ENCODE measurements around the gene RTN4. TPM values are rescaled to one million over a fixed set of nuclear protein-coding genes. Genes with fewer than 3 reads are reported as not detected.

RTN4 gene
- total RNA-seq, 1 experiment from 2014 or later = 513 TPM

DNA sequence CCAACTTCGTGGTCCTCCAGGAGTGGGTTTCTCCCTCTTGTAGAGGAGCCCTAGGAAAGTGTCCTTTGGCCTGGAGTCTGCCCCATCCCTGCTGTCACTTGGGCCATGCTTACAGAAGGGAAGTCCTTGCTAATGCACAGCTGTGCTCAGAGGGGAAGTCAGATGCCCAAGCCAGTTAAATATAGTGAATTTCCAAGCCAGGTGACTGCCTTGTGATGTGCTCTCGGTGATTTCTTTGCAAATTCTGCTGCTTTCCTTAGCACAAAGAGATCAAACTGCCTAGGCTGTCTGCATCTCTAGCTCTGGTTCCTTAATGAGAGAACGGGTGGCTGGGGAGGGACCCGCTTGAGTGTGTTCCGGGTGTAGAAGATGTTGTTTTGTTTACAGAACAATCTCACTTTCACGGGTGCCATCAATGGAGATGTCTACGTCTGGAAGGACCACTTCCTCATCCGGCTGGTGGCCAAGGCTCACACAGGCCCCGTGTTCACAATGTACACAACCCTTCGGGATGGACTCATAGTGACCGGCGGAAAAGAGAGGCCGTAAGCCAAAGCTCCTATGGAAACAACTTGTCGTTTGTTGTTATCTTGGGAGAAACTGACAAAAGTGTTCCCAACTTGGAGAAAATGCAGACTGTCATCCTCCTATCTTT is 91.4 kb downstream of the RTN4 start:
- Histone ChIP-seq H3K4me3 (ENCODE audit: low read depth in 2 of 2, low read length in 2 of 2) (no peak overlapping the region), H3K27ac (ENCODE audit: low read length) (peak overlapping the region; percentile 85), H3K4me1 (ENCODE audit: control insufficient read depth, insufficient read depth, low read length) (peaks cover 46% of the 10 kb centered on the region), H3K27me3 (ENCODE audit: control insufficient read depth, insufficient read depth, low read length) (no peaks in the 10 kb centered on the region), H3K36me3 (ENCODE audit: control insufficient read depth, insufficient read depth, low read length) (no peaks in the 10 kb centered on the region), H3K9me3 (ENCODE audit: control insufficient read depth, insufficient read depth, low read depth, low read length) (no peaks in the 10 kb centered on the region)
- no peak for ATAC-seq
- intact Hi-C loops (cut with micrococcal nuclease; ENCODE audit: unreplicated experiment) (no loop called here), in situ Hi-C loops (cut with HindIII; ENCODE audit: low pct_unique_long_range_greater_than_20kb, low sequenced_read_pairs) (no loop called here)
- BruUV-seq (replicated peaks) = no TSS peak
- CTCF ChIA-PET = no interaction called here
- TF ChIP-seq SIN3A (IDR thresholded peaks at IDR 0.05; ENCODE audit: borderline replicate concordance, insufficient read depth, low read depth, low read length) = no peak
- TF ChIP-seq REST (IDR thresholded peaks at IDR 0.05; ENCODE audit: insufficient read depth in 1 of 2, low read depth in 2 of 2, low read length in 1 of 2) = no peak
- no peak for TF ChIP-seq POLR2AphosphoS5 (IDR thresholded peaks at IDR 0.05; ENCODE audit: low read depth, low read length)
- no peak for TF ChIP-seq TCF7L2 (IDR thresholded peaks at IDR 0.05; ENCODE audit: low read depth, low read length)
- TF ChIP-seq CTCF (IDR thresholded peaks at IDR 0.05) = no peak
- DNase-seq (ENCODE audit: low read depth, low spot score) = no peak
- POLR2A ChIA-PET = no interaction called here

DNA sequence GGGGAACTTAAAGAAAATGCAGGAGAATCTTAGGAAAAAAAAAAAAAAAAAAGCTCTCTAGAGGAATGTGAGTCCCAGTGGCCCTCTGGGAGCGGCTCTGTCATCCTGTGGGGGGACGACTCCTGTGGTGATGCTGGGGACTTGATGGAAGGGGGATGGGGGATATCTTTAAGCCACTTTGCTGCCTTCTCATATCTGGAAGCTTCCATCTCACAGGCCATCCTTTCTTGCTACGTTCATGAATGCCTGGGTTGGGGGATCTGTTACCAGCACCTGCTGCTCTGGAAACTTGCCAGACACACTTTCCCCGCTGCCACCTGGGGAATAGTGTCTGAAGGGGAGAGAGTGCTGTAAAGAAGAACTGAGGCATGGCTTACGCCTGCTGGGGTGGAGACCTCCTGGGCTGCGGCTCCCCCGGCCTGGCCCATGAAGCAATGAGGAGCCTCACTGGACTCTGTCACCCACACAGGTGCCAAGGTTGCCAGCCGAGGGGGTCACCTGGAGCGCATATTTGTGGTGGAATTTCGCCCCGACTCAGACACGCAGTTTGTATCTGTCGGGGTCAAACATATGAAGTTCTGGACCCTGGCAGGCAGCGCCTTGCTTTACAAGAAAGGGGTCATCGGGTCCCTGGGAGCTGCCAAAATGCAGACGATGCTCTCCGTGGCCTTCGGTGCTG is 92.8 kb downstream of the RTN4 start:
- H3K36me3 ChIP-seq (ENCODE audit: control insufficient read depth, insufficient read depth, low read length) = no peaks in the 10 kb centered on the region
- TF ChIP-seq POLR2AphosphoS5 (IDR thresholded peaks at IDR 0.05; ENCODE audit: low read depth, low read length) (no peak), REST (IDR thresholded peaks at IDR 0.05; ENCODE audit: insufficient read depth in 1 of 2, low read depth in 2 of 2, low read length in 1 of 2) (no peak), CTCF (IDR thresholded peaks at IDR 0.05) (no peak), TCF7L2 (IDR thresholded peaks at IDR 0.05; ENCODE audit: low read depth, low read length) (no peak), SIN3A (IDR thresholded peaks at IDR 0.05; ENCODE audit: borderline replicate concordance, insufficient read depth, low read depth, low read length) (no peak)
- intact Hi-C loops (cut with micrococcal nuclease; ENCODE audit: unreplicated experiment) = no loop called here
- POLR2A ChIA-PET = interaction anchor here (0.6 to 0.7 kb wide), 2 partner anchors 59 to 988 kb away, joined by 3 to 5 read pairs; no protein-coding TSS in a partner anchor
- no TSS peak for BruUV-seq (replicated peaks)
- H3K27me3 ChIP-seq (ENCODE audit: control insufficient read depth, insufficient read depth, low read length) = no peaks in the 10 kb centered on the region
- DNase-seq (ENCODE audit: low read depth, low spot score) (no peak), ATAC-seq (no peak)
- H3K27ac ChIP-seq (ENCODE audit: low read length) = peak overlapping the region; percentile 96
- CTCF ChIA-PET = no interaction called here
- H3K9me3 ChIP-seq (ENCODE audit: control insufficient read depth, insufficient read depth, low read depth, low read length) = no peaks in the 10 kb centered on the region
- in situ Hi-C loops (cut with HindIII; ENCODE audit: low pct_unique_long_range_greater_than_20kb, low sequenced_read_pairs) = no loop called here
- H3K4me1 ChIP-seq (ENCODE audit: control insufficient read depth, insufficient read depth, low read length) = peaks cover 57% of the 10 kb centered on the region
- H3K4me3 ChIP-seq (ENCODE audit: low read depth in 2 of 2, low read length in 2 of 2) = no peak overlapping the region

Measured in Panc1 (cell line).